ENCODE results near the gene S100A7A. TPM values are rescaled to one million over a fixed set of nuclear protein-coding genes. Genes with fewer than 3 reads are reported as not detected.

Gene S100A7A
- total and polyA plus RNA-seq, 2 of the 13 experiments (the other 11 are each of a cell fraction or from before 2014, with no cell fraction given) = not detected

DNA sequence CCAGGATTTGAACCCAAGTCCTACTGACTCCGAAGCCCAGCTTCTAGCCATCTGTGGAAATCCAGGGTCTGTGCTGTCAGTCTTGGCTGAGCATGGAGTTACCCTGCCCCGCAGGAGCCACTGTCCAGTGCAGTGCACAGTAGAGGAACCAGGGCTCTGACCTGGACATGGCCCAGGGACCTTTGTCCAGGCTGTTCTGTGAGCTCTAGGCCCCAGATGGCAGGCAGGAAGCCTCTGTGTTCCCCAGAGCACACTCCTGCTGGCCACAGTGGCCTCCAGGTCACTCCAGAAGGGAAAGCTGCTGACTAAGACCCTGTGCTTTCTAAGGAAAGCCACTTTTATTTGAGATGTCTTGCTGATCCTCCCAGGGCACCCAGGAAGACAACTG lies 13.8 kb downstream of the S100A7A start:
- H3K4me2 ChIP-seq (ENCODE audit: low read depth, low read length) = no peak overlapping the region
- no TSS peak for BruUV-seq (replicated peaks)
- H3K4me1 ChIP-seq (ENCODE audit: insufficient read depth, low read length) = no peaks in the 10 kb centered on the region
- in situ Hi-C loops (cut with HindIII; ENCODE audit: extremely low pct_ligation_motif_present, low pct_unique_long_range_greater_than_20kb) (no loop called here), intact Hi-C loops (cut with micrococcal nuclease; ENCODE audit: unreplicated experiment) (no loop called here)
- no peaks in the 10 kb centered on the region for H4K20me1 ChIP-seq (ENCODE audit: insufficient read depth, low read length)
- ChIA-PET CTCF (ENCODE audit: low intra/inter-chr PET ratio, low total read pairs) (no interaction called here), POLR2A (no interaction called here)
- no peaks in the 10 kb centered on the region for H3K9me3 ChIP-seq (ENCODE audit: low read length)
- DNase-seq (ENCODE audit: low spot score) = no peak
- no peaks in the 10 kb centered on the region for H3K36me3 ChIP-seq (replicated peaks in 1 of 2; ENCODE audit: control insufficient read depth in 1 of 2, insufficient read depth in 2 of 2, low read length in 2 of 2)
- H3K79me2 ChIP-seq (ENCODE audit: insufficient read depth, low read length) = no peaks in the 10 kb centered on the region
- H3K27ac ChIP-seq (ENCODE audit: extremely low read length, insufficient read depth, low read length) = no peak overlapping the region
- no peak overlapping the region for H3K4me3 ChIP-seq (replicated peaks in 1 of 3; ENCODE audit: insufficient read depth in 1 of 3, low read depth in 2 of 3, low read length in 3 of 3)
- WGBS (ENCODE audit: low lambda C conversion rate) = 0% methylated on average over 2 of the region's 2 CpGs
- ATAC-seq = no peak
- TF ChIP-seq, protein P1, sequence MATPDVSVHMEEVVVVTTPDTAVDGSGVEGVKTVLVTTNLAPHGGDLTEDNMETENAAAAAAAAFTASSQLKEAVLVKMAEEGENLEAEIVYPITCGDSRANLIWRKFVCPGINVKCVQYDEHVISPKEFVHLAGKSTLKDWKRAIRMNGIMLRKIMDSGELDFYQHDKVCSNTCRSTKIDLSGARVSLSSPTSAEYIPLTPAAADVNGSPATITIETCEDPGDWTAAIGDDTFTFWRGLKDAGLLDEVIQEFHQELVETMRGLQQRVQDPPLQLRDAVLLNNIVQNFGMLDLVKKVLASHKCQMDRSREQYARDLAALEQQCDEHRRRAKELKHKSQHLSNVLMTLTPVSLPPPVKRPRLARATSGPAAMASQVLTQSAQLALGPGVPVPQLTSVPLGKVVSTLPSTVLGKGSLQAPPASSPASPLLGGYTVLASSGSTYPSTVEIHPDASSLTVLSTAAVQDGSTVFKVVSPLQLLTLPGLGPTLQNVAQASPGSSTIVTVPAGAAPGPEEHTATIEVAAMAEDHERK (CRISPR knock-in tag; IDR thresholded peaks at IDR 0.05; ENCODE audit: low read depth) = no peak
- TF ChIP-seq PLRG1 (conservative IDR thresholded peaks at IDR 0.05) = no peak
- TF ChIP-seq JDP2 (CRISPR knock-in tag; IDR thresholded peaks at IDR 0.05; ENCODE audit: borderline replicate concordance) = no peak
- TF ChIP-seq, protein P2, sequence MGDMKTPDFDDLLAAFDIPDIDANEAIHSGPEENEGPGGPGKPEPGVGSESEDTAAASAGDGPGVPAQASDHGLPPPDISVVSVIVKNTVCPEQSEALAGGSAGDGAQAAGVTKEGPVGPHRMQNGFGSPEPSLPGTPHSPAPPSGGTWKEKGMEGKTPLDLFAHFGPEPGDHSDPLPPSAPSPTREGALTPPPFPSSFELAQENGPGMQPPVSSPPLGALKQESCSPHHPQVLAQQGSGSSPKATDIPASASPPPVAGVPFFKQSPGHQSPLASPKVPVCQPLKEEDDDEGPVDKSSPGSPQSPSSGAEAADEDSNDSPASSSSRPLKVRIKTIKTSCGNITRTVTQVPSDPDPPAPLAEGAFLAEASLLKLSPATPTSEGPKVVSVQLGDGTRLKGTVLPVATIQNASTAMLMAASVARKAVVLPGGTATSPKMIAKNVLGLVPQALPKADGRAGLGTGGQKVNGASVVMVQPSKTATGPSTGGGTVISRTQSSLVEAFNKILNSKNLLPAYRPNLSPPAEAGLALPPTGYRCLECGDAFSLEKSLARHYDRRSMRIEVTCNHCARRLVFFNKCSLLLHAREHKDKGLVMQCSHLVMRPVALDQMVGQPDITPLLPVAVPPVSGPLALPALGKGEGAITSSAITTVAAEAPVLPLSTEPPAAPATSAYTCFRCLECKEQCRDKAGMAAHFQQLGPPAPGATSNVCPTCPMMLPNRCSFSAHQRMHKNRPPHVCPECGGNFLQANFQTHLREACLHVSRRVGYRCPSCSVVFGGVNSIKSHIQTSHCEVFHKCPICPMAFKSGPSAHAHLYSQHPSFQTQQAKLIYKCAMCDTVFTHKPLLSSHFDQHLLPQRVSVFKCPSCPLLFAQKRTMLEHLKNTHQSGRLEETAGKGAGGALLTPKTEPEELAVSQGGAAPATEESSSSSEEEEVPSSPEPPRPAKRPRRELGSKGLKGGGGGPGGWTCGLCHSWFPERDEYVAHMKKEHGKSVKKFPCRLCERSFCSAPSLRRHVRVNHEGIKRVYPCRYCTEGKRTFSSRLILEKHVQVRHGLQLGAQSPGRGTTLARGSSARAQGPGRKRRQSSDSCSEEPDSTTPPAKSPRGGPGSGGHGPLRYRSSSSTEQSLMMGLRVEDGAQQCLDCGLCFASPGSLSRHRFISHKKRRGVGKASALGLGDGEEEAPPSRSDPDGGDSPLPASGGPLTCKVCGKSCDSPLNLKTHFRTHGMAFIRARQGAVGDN (CRISPR knock-in tag; IDR thresholded peaks at IDR 0.05) = no peak
- no peak for TF ChIP-seq ELF4 (CRISPR knock-in tag; IDR thresholded peaks at IDR 0.05; ENCODE audit: borderline replicate concordance)
- no peak for TF ChIP-seq ZNF354B (CRISPR knock-in tag; IDR thresholded peaks at IDR 0.05)
- TF ChIP-seq, protein P3, sequence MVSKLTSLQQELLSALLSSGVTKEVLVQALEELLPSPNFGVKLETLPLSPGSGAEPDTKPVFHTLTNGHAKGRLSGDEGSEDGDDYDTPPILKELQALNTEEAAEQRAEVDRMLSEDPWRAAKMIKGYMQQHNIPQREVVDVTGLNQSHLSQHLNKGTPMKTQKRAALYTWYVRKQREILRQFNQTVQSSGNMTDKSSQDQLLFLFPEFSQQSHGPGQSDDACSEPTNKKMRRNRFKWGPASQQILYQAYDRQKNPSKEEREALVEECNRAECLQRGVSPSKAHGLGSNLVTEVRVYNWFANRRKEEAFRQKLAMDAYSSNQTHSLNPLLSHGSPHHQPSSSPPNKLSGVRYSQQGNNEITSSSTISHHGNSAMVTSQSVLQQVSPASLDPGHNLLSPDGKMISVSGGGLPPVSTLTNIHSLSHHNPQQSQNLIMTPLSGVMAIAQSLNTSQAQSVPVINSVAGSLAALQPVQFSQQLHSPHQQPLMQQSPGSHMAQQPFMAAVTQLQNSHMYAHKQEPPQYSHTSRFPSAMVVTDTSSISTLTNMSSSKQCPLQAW (CRISPR knock-in tag; IDR thresholded peaks at IDR 0.05) = no peak
- TF ChIP-seq ZSCAN9 (CRISPR knock-in tag; IDR thresholded peaks at IDR 0.05; ENCODE audit: borderline replicate concordance) = no peak
- TF ChIP-seq, protein P4, sequence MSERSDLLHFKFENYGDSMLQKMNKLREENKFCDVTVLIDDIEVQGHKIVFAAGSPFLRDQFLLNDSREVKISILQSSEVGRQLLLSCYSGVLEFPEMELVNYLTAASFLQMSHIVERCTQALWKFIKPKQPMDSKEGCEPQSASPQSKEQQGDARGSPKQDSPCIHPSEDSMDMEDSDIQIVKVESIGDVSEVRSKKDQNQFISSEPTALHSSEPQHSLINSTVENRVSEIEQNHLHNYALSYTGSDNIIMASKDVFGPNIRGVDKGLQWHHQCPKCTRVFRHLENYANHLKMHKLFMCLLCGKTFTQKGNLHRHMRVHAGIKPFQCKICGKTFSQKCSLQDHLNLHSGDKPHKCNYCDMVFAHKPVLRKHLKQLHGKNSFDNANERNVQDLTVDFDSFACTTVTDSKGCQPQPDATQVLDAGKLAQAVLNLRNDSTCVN (CRISPR knock-in tag; IDR thresholded peaks at IDR 0.05; ENCODE audit: borderline replicate concordance) = no peak
- no peak for TF ChIP-seq NCOR1 (IDR thresholded peaks at IDR 0.05; ENCODE audit: borderline replicate concordance, low read length)
- no peak for FAIRE-seq
- H2AFZ ChIP-seq (ENCODE audit: low read length) = no peak overlapping the region
- no peak overlapping the region for H3K9ac ChIP-seq (ENCODE audit: insufficient read depth, low read depth, low read length)
- no peaks in the 10 kb centered on the region for H3K27me3 ChIP-seq (ENCODE audit: control insufficient read depth in 1 of 2, insufficient read depth in 2 of 2, low read length in 2 of 2)
